ENCODE results near the gene BHLHE41. TPM values are rescaled to one million over a fixed set of nuclear protein-coding genes. Genes with fewer than 3 reads are reported as not detected.

Gene BHLHE41
- total RNA-seq, 1 donor from 2014 or later, result not detected

DNA sequence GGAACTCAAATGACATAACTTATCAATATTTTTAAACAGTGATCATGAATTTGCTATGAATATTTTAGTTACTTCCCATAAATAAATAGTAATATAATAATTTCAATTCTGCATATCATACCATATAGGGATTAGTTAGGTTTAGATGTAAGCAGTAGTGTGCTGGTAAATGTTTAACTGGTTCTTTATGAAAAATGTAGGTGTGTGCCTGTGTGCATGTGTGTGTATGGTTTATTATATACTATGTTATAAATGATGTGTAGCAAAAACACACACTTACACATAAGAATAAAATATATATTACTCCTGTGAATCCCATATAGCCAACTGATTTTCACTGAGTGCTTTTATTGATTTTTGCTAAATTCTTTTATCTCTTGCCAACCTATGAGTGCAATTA, 14.0 kb upstream of the BHLHE41 start:
- Mint-ChIP-seq H3K27ac (no peak overlapping the region), H3K4me1 (no peaks in the 10 kb centered on the region), H3K36me3 (no peaks in the 10 kb centered on the region), H3K9me3 (no peaks in the 10 kb centered on the region), H3K27me3 (ENCODE audit: insufficient read depth, low read depth) (peaks cover 2% of the 10 kb centered on the region), H3K4me3 (no peak overlapping the region)
- Histone ChIP-seq H3K9ac (no peak overlapping the region), H3F3A (ENCODE audit: low read depth) (no peaks in the 10 kb centered on the region), H3K79me2 (ENCODE audit: low read depth) (no peaks in the 10 kb centered on the region), H3K9me3 (ENCODE audit: low read depth) (no peaks in the 10 kb centered on the region), H3K36me3 (no peaks in the 10 kb centered on the region), H3K4me3 (no peak overlapping the region), H4K20me1 (ENCODE audit: low read depth) (no peaks in the 10 kb centered on the region), H3K27me3 (no peaks in the 10 kb centered on the region), H3K27ac (no peak overlapping the region), H3K4me2 (no peak overlapping the region), H3K4me1 (no peaks in the 10 kb centered on the region), H2AFZ (replicated peaks) (no peak overlapping the region)
- no peak for DNase-seq (ENCODE audit: low spot score)
- TF ChIP-seq EZH2 (IDR thresholded peaks at IDR 0.05) (no peak), EZH2phosphoT487 (IDR thresholded peaks at IDR 0.05) (no peak)
- TF ChIP-seq, protein P1, sequence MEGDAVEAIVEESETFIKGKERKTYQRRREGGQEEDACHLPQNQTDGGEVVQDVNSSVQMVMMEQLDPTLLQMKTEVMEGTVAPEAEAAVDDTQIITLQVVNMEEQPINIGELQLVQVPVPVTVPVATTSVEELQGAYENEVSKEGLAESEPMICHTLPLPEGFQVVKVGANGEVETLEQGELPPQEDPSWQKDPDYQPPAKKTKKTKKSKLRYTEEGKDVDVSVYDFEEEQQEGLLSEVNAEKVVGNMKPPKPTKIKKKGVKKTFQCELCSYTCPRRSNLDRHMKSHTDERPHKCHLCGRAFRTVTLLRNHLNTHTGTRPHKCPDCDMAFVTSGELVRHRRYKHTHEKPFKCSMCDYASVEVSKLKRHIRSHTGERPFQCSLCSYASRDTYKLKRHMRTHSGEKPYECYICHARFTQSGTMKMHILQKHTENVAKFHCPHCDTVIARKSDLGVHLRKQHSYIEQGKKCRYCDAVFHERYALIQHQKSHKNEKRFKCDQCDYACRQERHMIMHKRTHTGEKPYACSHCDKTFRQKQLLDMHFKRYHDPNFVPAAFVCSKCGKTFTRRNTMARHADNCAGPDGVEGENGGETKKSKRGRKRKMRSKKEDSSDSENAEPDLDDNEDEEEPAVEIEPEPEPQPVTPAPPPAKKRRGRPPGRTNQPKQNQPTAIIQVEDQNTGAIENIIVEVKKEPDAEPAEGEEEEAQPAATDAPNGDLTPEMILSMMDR (IDR thresholded peaks at IDR 0.05), result no peak

GRCh38 chr12:26136688-26137087, 11.9 kb upstream of the BHLHE41 start:
- H3F3A ChIP-seq (ENCODE audit: low read depth), result no peaks in the 10 kb centered on the region

DNA sequence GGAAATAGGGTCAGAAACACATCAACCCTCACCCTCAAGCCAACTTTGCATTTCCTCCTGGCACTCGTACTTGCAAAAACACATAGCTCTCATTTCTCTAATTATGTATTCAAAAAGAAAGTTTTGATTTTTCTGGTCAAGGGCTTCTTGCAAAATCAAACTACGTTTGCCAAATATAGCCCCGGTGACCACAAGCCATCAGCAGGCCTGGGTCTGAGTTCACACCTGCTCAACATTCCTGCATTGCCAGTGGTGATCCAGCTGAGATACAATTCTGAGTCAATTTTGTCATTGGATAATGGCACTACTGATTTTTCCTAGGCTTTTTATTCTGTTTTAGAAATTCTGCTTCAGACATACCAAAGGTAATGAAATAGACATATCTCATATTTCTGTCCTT, 10.7 kb upstream of the BHLHE41 start:
- H3K4me1 ChIP-seq, result no peaks in the 10 kb centered on the region
- TF ChIP-seq, protein P1 (IDR thresholded peaks at IDR 0.05), result no peak
- no peak for TF ChIP-seq EZH2phosphoT487 (IDR thresholded peaks at IDR 0.05)
- no peak overlapping the region for H3K4me3 Mint-ChIP-seq
- no peaks in the 10 kb centered on the region for H3K36me3 ChIP-seq
- DNase-seq (ENCODE audit: low spot score), result no peak
- peaks cover 31% of the 10 kb centered on the region for H3K27me3 ChIP-seq
- no peak overlapping the region for H3K9ac ChIP-seq
- H3F3A ChIP-seq (ENCODE audit: low read depth), result no peaks in the 10 kb centered on the region
- H3K4me2 ChIP-seq, result no peak overlapping the region
- H3K36me3 Mint-ChIP-seq, result no peaks in the 10 kb centered on the region
- H3K79me2 ChIP-seq (ENCODE audit: low read depth), result no peaks in the 10 kb centered on the region
- peaks cover 2% of the 10 kb centered on the region for H3K27me3 Mint-ChIP-seq (ENCODE audit: insufficient read depth, low read depth)
- H3K9me3 Mint-ChIP-seq, result no peaks in the 10 kb centered on the region
- no peak overlapping the region for H3K4me3 ChIP-seq
- no peak overlapping the region for H3K27ac ChIP-seq
- no peaks in the 10 kb centered on the region for H4K20me1 ChIP-seq (ENCODE audit: low read depth)
- H2AFZ ChIP-seq (replicated peaks), result no peak overlapping the region
- no peaks in the 10 kb centered on the region for H3K4me1 Mint-ChIP-seq
- no peak overlapping the region for H3K27ac Mint-ChIP-seq
- H3K9me3 ChIP-seq (ENCODE audit: low read depth), result no peaks in the 10 kb centered on the region

More at GRCh38 chr12:26136688-26137087, 11.9 kb upstream of the BHLHE41 start:
- H3K36me3 ChIP-seq, result no peaks in the 10 kb centered on the region
- Mint-ChIP-seq H3K36me3 (no peaks in the 10 kb centered on the region), H3K9me3 (no peaks in the 10 kb centered on the region), H3K4me3 (no peak overlapping the region), H3K27ac (no peak overlapping the region), H3K4me1 (no peaks in the 10 kb centered on the region), H3K27me3 (ENCODE audit: insufficient read depth, low read depth) (peaks cover 2% of the 10 kb centered on the region)
- no peak for TF ChIP-seq EZH2phosphoT487 (IDR thresholded peaks at IDR 0.05)
- TF ChIP-seq EZH2 (IDR thresholded peaks at IDR 0.05), result no peak
- TF ChIP-seq, protein P1 (IDR thresholded peaks at IDR 0.05), result no peak
- no peak overlapping the region for H3K4me2 ChIP-seq
- no peaks in the 10 kb centered on the region for H3K4me1 ChIP-seq
- no peak overlapping the region for H3K27ac ChIP-seq
- no peak for DNase-seq (ENCODE audit: low spot score)
- H3K27me3 ChIP-seq, result peaks cover 20% of the 10 kb centered on the region
- no peaks in the 10 kb centered on the region for H4K20me1 ChIP-seq (ENCODE audit: low read depth)
- no peak overlapping the region for H3K9ac ChIP-seq
- no peak overlapping the region for H2AFZ ChIP-seq (replicated peaks)
- no peaks in the 10 kb centered on the region for H3K9me3 ChIP-seq (ENCODE audit: low read depth)
- no peak overlapping the region for H3K4me3 ChIP-seq
- H3K79me2 ChIP-seq (ENCODE audit: low read depth), result no peaks in the 10 kb centered on the region
